K562 (cell line): ENCODE measurements around the gene PRSS8. TPM values are rescaled to one million over a fixed set of nuclear protein-coding genes. Genes with fewer than 3 reads are reported as not detected.

Experiments used
- ARID3B ChIP-seq: fragments of 250-450 bp; sonication (Bioruptor Pico); IDR thresholded peaks from 2 replicates; pipeline ENCODE4 v1.4.0; 2020; ENCODE audit warnings: borderline replicate concordance
- CLOCK ChIP-seq: fragments of 250-450 bp; sonication (Bioruptor Pico); IDR thresholded peaks from 2 replicates; pipeline ENCODE4 v1.4.0; 2020; ENCODE audit warnings: mild to moderate bottlenecking, moderate library complexity, borderline replicate concordance
- RFX5 ChIP-seq: IDR thresholded peaks from 2 replicates; pipeline ENCODE4 v1.6.1; 2011; ENCODE audit warnings: low read depth, mild to moderate bottlenecking, improper control_type of control experiment, low read length
- SREBF2 ChIP-seq: sonication (generic); formaldehyde crosslinking; IDR thresholded peaks from 2 replicates; pipeline ENCODE4 v1.4.0; 2020; ENCODE audit warnings: mild to moderate bottlenecking, missing genetic modification reagents
- TFAP4 ChIP-seq: sonication (generic); formaldehyde crosslinking; IDR thresholded peaks from 2 replicates; pipeline ENCODE4 v1.8.0; 2022; ENCODE audit warnings: missing genetic modification reagents, mild to moderate bottlenecking, moderate library complexity, borderline replicate concordance
- ZNF395 ChIP-seq: fragments of 200-800 bp; sonication (Bioruptor generic); IDR thresholded peaks from 2 replicates; pipeline ENCODE4 v1.6.1; 2017; ENCODE audit warnings: missing genetic modification characterization, missing compliant biosample characterization
- ZNF407 ChIP-seq: fragments of 450-650 bp; IDR thresholded peaks from 2 replicates; pipeline ENCODE4 v1.6.1; 2016; ENCODE audit warnings: low read depth
- polyA plus RNA-seq, 8 experiments: library from polyadenylated mRNA; depleted of rRNA in 4 of 8; stranded (reverse) in 5 of 8; unstranded in 3 of 8; fragments of >200 nt; fragmentation: Nextera tagmentation in 2 of 8; fragmentation: Illumina TruSeq in 1 of 8; extraction: Ambion mirVana in 2 of 8; extraction: Trizol in 1 of 8; gene quantifications; 2 replicates each; pipeline versions ENCODE4 v1.2.1 to v1.2.3, GENCODE V29; 2011 to 2014; ENCODE audit warnings: inconsistent platforms in 1 of 8, missing spikeins in 1 of 8
- total RNA-seq, 7 experiments: library from RNA; depleted of rRNA in 6 of 7; stranded (reverse); fragments of >200 nt in 6 of 7; fragmentation: Illumina TruSeq in 2 of 7; extraction: Trizol in 2 of 7; gene quantifications; 2 replicates each; pipeline versions ENCODE4 v1.2.1 to v1.2.3, GENCODE V29; 2011 to 2021; ENCODE audit warnings: low replicate concordance in 1 of 7

Gene PRSS8
- total and polyA plus RNA-seq, 9 of the 15 experiments (the other 6 are each of a cell fraction or from before 2014, with no cell fraction given) = 0.25 to 3.9 (median 1.3) TPM; not detected in 1

GRCh38 chr16:31142109-31143010 is 6.8 kb upstream of the PRSS8 start (continued):
- TF ChIP-seq ARID3B (CRISPR knock-in tag) = no peak
- TF ChIP-seq RFX5 = no peak
- TF ChIP-seq ZNF395 (CRISPR knock-in tag) = peak; percentile 40; the same call in 1 of the 2 replicates
- peak; percentile 94 for TF ChIP-seq TFAP4 (CRISPR knock-in tag)
- TF ChIP-seq ZNF407 = no peak
- TF ChIP-seq CLOCK (CRISPR knock-in tag) = no peak
- no peak for TF ChIP-seq SREBF2 (CRISPR knock-in tag)
